K562 (cell line): ENCODE measurements around the gene CREB3L1. TPM values are rescaled to one million over a fixed set of nuclear protein-coding genes. Genes with fewer than 3 reads are reported as not detected.

Experiments used
- CBFA2T2 ChIP-seq: fragments of 450-650 bp; conservative IDR thresholded peaks from 2 replicates; pipeline ENCODE4 v1.6.1; 2017; ENCODE audit warnings: mild to moderate bottlenecking
- ETS2 ChIP-seq: IDR thresholded peaks from 2 replicates; pipeline ENCODE4 v1.6.1; 2016; ENCODE audit warnings: borderline replicate concordance, missing genetic modification characterization, mild to moderate bottlenecking, moderate library complexity, missing compliant biosample characterization; ENCODE audit not compliant: poor library complexity, severe bottlenecking
- FIP1L1 ChIP-seq: fragments of 200-400 bp; formaldehyde crosslinking; IDR thresholded peaks from 2 replicates; pipeline ENCODE4 v1.6.1; 2018; ENCODE audit warnings: mild to moderate bottlenecking, low read depth, low read length; ENCODE audit not compliant: poor library complexity, severe bottlenecking
- KLF16 ChIP-seq: IDR thresholded peaks from 2 replicates; pipeline ENCODE4 v1.6.1; 2016; ENCODE audit warnings: antibody characterized with exemption
- NR2C2 ChIP-seq, 2 experiments: fragments of 200-800 bp in 1 of 2; sonication (Bioruptor generic) in 1 of 2; sonication (generic) in 1 of 2; formaldehyde crosslinking in 1 of 2; IDR thresholded peaks; 2 replicates each; pipeline versions ENCODE4 v1.6.1 to v1.8.0; 2016 to 2022; ENCODE audit warnings: mild to moderate bottlenecking in 1 of 2, missing compliant biosample characterization in 1 of 2, missing genetic modification characterization in 1 of 2, missing genetic modification reagents in 1 of 2
- SMARCA5 ChIP-seq: fragments of 450-650 bp; IDR thresholded peaks from 2 replicates; pipeline ENCODE4 v1.6.1; 2016
- SNIP1 ChIP-seq: fragments of 450-650 bp; IDR thresholded peaks from 2 replicates; pipeline ENCODE4 v1.7.1; 2017; ENCODE audit warnings: low read depth, mild to moderate bottlenecking
- ZNF212 ChIP-seq: fragments of 450-650 bp; formaldehyde crosslinking; IDR thresholded peaks from 2 replicates; pipeline ENCODE4 v1.4.0; 2020; ENCODE audit warnings: mild to moderate bottlenecking
- ZNF589 ChIP-seq: fragments of 200-800 bp; sonication (Bioruptor generic); IDR thresholded peaks from 2 replicates; pipeline ENCODE4 v1.6.1; 2016; ENCODE audit warnings: low read depth, missing genetic modification characterization, missing compliant biosample characterization
- ZNF668 ChIP-seq: fragments of 250-450 bp; sonication (Bioruptor Pico); IDR thresholded peaks from 2 replicates; pipeline ENCODE4 v1.8.0; 2022; ENCODE audit warnings: mild to moderate bottlenecking, inconsistent platforms
- polyA plus RNA-seq, 8 experiments: library from polyadenylated mRNA; depleted of rRNA in 4 of 8; stranded (reverse) in 5 of 8; unstranded in 3 of 8; fragments of >200 nt; fragmentation: Nextera tagmentation in 2 of 8; fragmentation: Illumina TruSeq in 1 of 8; extraction: Ambion mirVana in 2 of 8; extraction: Trizol in 1 of 8; gene quantifications; 2 replicates each; pipeline versions ENCODE4 v1.2.1 to v1.2.3, GENCODE V29; 2011 to 2014; ENCODE audit warnings: inconsistent platforms in 1 of 8, missing spikeins in 1 of 8
- total RNA-seq, 7 experiments: library from RNA; depleted of rRNA in 6 of 7; stranded (reverse); fragments of >200 nt in 6 of 7; fragmentation: Illumina TruSeq in 2 of 7; extraction: Trizol in 2 of 7; gene quantifications; 2 replicates each; pipeline versions ENCODE4 v1.2.1 to v1.2.3, GENCODE V29; 2011 to 2021; ENCODE audit warnings: low replicate concordance in 1 of 7
- TF ChIP-seq, protein P1 (sequence below): sonication (generic); formaldehyde crosslinking; IDR thresholded peaks from 2 replicates; pipeline ENCODE4 v1.8.0; 2022; ENCODE audit warnings: missing genetic modification reagents, mild to moderate bottlenecking, borderline replicate concordance
- TF ChIP-seq, protein P2 (sequence below): sonication (generic); formaldehyde crosslinking; IDR thresholded peaks from 2 replicates; pipeline ENCODE4 v1.8.0; 2022; ENCODE audit warnings: mild to moderate bottlenecking, missing genetic modification reagents
- TF ChIP-seq, protein P3 (sequence below): fragments of 450-650 bp; IDR thresholded peaks from 2 replicates; pipeline ENCODE4 v1.6.1; 2016; ENCODE audit warnings: borderline replicate concordance
- TF ChIP-seq, protein P4 (sequence below): sonication (generic); formaldehyde crosslinking; IDR thresholded peaks from 2 replicates; pipeline ENCODE4 v1.8.1; 2023; ENCODE audit warnings: mild to moderate bottlenecking, missing genetic modification reagents
- TF ChIP-seq, protein P5 (sequence below), 2 experiments: fragments of 250-450 bp in 1 of 2; fragments of 450-650 bp in 1 of 2; sonication (Bioruptor Pico) in 1 of 2; IDR thresholded peaks; 2 replicates each; pipeline versions ENCODE4 v1.6.1 to v1.8.0; 2016 to 2021; ENCODE audit warnings: mild to moderate bottlenecking in 2 of 2, moderate library complexity in 2 of 2, missing compliant biosample characterization in 1 of 2, missing genetic modification characterization in 1 of 2

The CREB3L1 gene
- total and polyA plus RNA-seq, 9 of the 15 experiments (the other 6 are each of a cell fraction or from before 2014, with no cell fraction given), result 1.2 to 27.6 (median 3.7) TPM

DNA sequence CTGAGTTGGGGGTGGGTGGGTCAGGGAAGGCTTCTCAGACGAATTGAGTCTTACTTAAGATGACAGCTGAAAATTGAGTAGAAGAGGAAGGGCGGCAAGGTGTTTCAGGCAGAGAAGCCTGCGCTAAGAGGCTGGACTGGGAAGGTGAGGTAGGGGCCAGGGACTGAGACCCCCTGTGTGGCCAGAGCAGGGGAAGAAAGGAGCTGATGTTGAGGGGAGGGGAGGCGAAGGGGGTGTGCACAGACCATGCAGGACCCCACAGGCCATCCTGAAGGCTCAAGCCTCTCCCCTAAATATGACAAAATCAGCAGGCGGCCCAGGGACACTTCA lies 40.6 kb upstream of the CREB3L1 start (continued):
- TF ChIP-seq, protein P1, sequence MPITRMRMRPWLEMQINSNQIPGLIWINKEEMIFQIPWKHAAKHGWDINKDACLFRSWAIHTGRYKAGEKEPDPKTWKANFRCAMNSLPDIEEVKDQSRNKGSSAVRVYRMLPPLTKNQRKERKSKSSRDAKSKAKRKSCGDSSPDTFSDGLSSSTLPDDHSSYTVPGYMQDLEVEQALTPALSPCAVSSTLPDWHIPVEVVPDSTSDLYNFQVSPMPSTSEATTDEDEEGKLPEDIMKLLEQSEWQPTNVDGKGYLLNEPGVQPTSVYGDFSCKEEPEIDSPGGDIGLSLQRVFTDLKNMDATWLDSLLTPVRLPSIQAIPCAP (CRISPR knock-in tag), result no peak
- TF ChIP-seq NR2C2 (CRISPR knock-in tag; IDR thresholded peaks at IDR 0.05) (no peak), NR2C2 (tag; IDR thresholded peaks at IDR 0.05) (peak; percentile 67; the same call in 1 of the 2 replicates), CBFA2T2 (no peak), FIP1L1 (no peak), SMARCA5 (no peak), SNIP1 (no peak), ZNF589 (CRISPR knock-in tag) (no peak), ETS2 (tag) (no peak), ZNF212 (CRISPR knock-in tag) (no peak), ZNF668 (CRISPR knock-in tag) (no peak), KLF16 (no peak)
- TF ChIP-seq, protein P2, sequence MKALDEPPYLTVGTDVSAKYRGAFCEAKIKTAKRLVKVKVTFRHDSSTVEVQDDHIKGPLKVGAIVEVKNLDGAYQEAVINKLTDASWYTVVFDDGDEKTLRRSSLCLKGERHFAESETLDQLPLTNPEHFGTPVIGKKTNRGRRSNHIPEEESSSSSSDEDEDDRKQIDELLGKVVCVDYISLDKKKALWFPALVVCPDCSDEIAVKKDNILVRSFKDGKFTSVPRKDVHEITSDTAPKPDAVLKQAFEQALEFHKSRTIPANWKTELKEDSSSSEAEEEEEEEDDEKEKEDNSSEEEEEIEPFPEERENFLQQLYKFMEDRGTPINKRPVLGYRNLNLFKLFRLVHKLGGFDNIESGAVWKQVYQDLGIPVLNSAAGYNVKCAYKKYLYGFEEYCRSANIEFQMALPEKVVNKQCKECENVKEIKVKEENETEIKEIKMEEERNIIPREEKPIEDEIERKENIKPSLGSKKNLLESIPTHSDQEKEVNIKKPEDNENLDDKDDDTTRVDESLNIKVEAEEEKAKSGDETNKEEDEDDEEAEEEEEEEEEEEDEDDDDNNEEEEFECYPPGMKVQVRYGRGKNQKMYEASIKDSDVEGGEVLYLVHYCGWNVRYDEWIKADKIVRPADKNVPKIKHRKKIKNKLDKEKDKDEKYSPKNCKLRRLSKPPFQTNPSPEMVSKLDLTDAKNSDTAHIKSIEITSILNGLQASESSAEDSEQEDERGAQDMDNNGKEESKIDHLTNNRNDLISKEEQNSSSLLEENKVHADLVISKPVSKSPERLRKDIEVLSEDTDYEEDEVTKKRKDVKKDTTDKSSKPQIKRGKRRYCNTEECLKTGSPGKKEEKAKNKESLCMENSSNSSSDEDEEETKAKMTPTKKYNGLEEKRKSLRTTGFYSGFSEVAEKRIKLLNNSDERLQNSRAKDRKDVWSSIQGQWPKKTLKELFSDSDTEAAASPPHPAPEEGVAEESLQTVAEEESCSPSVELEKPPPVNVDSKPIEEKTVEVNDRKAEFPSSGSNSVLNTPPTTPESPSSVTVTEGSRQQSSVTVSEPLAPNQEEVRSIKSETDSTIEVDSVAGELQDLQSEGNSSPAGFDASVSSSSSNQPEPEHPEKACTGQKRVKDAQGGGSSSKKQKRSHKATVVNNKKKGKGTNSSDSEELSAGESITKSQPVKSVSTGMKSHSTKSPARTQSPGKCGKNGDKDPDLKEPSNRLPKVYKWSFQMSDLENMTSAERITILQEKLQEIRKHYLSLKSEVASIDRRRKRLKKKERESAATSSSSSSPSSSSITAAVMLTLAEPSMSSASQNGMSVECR (CRISPR knock-in tag), result no peak
- TF ChIP-seq, protein P3, sequence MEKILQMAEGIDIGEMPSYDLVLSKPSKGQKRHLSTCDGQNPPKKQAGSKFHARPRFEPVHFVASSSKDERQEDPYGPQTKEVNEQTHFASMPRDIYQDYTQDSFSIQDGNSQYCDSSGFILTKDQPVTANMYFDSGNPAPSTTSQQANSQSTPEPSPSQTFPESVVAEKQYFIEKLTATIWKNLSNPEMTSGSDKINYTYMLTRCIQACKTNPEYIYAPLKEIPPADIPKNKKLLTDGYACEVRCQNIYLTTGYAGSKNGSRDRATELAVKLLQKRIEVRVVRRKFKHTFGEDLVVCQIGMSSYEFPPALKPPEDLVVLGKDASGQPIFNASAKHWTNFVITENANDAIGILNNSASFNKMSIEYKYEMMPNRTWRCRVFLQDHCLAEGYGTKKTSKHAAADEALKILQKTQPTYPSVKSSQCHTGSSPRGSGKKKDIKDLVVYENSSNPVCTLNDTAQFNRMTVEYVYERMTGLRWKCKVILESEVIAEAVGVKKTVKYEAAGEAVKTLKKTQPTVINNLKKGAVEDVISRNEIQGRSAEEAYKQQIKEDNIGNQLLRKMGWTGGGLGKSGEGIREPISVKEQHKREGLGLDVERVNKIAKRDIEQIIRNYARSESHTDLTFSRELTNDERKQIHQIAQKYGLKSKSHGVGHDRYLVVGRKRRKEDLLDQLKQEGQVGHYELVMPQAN, result 0 out of 2 replicates have a peak, but pooled peaks have one; percentile 8
- TF ChIP-seq, protein P4, sequence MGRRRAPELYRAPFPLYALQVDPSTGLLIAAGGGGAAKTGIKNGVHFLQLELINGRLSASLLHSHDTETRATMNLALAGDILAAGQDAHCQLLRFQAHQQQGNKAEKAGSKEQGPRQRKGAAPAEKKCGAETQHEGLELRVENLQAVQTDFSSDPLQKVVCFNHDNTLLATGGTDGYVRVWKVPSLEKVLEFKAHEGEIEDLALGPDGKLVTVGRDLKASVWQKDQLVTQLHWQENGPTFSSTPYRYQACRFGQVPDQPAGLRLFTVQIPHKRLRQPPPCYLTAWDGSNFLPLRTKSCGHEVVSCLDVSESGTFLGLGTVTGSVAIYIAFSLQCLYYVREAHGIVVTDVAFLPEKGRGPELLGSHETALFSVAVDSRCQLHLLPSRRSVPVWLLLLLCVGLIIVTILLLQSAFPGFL, result no peak
- TF ChIP-seq, protein P5, sequence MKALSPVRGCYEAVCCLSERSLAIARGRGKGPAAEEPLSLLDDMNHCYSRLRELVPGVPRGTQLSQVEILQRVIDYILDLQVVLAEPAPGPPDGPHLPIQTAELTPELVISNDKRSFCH (CRISPR knock-in tag; IDR thresholded peaks at IDR 0.05), result no peak
- TF ChIP-seq, protein P5 (tag; IDR thresholded peaks at IDR 0.05), result no peak
